HG02970 (cell line): ENCODE data around the gene BIVM.

ENCODE experiments used
- ATAC-seq: cut with Tn5 transposase; IDR thresholded peaks from one replicate; pipeline ENCODE4 v1.9.1; 2021; ENCODE audit warnings: mild to moderate bottlenecking, moderate library complexity, moderate number of reproducible peaks; ENCODE audit not compliant: unreplicated experiment, low FRiP score

Gene BIVM

DNA sequence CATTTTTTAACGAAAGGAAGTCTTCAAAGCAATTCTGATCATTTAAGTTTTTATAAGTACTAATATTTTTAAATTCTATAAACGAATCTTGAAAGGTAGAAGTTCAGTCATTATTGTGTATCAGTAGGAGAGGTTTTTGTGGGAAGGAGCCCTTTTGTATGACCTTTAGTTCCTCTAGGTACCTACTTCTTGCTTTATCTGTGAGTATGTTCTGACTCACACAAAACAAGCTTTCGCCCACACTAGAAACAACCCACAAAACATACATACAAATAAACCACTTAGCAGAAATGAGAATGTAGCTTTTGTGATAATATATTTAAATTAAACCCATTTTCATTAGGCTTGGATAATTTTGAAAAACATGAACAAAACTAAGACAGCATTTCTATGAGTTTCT, 74.7 kb downstream of the BIVM start:
- ATAC-seq, result no peak

DNA sequence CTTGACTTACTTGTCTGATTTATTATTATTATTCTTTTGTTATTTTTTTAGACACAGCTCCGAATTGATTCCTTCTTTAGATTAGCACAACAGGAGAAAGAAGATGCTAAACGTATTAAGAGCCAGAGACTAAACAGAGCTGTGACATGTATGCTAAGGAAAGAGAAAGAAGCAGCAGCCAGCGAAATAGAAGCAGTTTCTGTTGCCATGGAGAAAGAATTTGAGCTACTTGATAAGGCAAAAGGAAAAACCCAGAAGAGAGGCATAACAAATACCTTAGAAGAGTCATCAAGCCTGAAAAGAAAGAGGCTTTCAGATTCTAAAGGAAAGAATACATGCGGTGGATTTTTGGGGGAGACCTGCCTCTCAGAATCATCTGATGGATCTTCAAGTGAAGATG, 76.3 kb downstream of the BIVM start:
- no peak for ATAC-seq

DNA sequence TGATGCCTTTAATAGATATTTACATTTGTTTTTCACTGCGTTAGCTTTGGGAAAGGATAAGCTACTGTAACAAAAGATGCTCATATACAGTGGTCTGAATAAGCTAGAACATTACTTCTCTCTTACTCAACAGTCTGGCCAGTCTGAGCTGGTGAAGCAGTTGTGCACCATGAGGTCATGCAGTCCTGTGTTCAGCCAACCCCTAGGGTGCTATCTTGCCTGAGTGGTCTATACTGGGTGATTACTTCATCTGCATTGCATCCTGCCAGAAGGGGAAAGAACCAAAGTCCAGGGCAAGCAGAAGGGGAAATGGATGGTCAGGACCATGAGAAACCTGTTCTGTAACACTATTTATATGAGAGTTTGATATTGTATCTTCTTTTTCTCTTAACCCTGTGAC, 78.4 kb downstream of the BIVM start:
- ATAC-seq, result no peak

DNA sequence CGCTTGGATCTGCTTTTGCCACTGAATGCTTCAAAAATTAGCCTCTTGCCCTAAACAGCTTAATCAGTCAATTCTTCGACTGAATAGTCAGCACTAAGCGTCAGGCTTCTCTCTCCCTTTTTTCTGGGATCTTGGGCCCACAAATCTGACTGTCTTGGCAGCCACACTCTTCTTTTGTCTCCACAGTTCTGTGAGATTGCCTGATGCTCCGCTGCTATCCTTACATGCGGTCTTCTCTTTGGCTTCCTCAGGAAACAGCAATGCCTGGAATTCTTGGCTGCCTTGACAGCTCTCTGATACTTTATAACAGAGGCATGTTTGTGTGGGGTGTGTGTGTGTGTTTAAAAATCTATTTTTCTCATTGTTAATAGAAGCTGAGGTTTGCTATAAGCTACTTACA, 79.6 kb downstream of the BIVM start:
- ATAC-seq, result no peak

DNA sequence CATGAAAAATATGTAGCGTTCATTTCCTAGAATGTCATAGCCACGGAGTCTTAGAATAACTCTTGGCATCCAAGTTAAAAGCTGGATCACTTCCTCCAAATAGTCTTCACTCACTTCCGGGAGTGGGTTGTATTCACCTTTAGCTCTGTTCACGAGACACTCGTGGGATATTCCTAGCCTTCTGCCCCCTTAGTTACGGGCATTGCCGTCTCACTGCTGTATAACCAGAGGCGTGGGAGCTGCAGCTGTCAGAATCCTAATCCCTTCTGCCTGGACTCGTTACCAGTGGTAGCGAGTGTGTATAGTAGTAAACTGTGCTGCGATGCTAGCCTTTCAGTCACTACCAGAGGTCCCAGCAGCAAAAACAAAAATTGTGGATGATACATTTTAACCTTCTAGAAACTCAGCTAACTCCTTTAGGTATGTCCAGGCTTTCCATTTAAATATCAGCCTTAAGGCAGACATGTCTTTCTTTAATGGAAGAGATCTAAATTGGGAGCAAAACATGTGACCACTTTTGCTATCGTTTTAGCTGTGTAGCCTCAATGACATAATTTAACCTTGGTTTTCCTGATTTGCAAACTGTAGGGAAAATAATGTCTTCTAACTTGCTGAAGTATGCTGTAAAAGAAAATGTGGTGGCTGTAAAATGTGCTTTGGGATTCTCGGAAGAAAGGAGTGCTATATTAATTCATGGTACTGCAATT, 81.0 kb downstream of the BIVM start:
- no peak for ATAC-seq

DNA sequence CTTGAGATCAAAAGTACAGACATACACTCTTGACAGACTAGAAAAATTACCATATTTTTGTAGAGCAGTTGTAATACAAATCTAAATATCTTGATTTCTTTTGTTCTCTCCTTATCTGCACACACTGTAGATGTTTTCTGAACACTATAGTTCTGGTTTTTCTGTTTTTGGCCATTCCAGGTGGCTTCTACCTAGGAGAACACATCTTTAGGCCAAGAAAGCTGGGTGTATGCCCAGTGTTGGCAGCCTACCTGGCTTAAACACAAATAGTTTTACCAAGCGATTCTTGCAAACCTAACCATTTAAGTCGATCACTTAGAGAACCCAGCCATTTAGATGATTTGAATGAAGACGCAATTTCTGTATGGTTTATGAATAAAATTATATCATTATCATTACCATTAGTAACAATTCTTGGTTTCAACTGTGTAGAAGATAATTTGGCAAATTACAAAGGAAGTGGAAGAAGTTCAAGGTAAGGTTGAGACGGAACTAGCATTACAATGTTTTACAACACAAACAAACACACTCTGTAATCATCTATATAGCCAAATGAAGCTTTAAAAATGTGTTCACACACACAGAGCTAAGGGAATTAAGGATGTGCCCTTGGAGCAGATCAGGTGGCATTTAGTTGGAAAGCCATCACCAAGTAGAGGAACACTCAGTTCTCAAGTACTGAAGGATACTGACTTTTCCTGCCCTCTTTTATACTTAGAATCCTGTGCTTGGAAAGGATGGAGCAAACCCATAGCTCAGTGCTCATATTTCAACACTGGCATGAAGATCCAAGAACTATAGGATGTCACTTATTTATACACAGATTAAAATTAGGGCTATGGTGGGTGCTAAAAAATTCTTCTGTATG, 83.1 kb downstream of the BIVM start:
- no peak for ATAC-seq
